HCT116 (cell line): Measurements from ENCODE around the gene DMBT1. TPM values are rescaled to one million over a fixed set of nuclear protein-coding genes. Genes with fewer than 3 reads are reported as not detected.

ENCODE experiments used
- ATAC-seq: fragments of 200-7000 bp; cut with Tn5 transposase; 2 replicates; pipeline ENCODE4 v1.9.1; 2020; ENCODE audit warnings: mild to moderate bottlenecking, moderate library complexity
- BruUV-seq: library from RNA; stranded (reverse); fragments of 400-500 nt; replicated peaks from 2 replicates; lab custom pipeline; 2021; lab: Mats Ljungman, UMichigan
- CTCF ChIA-PET: fragments of 300-600 bp; sonication (Branson Sonifier 250); formaldehyde crosslinking; loops from one replicate; lab custom pipeline; 2021; ENCODE audit warnings: antibody characterized with exemption; lab: Charles Lee
- POLR2A ChIA-PET: fragments of 300-600, 350-600 bp; sonication (Branson Sonifier 250); formaldehyde crosslinking; loops from one replicate; lab custom pipeline; 2021; ENCODE audit warnings: antibody characterized with exemption; lab: Charles Lee
- RAD21 ChIA-PET, 2 experiments: fragments of 300-600 bp; sonication (Branson Sonifier 250); formaldehyde crosslinking; loops; one replicate each; lab custom pipeline; 2023; ENCODE audit warnings: low total read pairs in 2 of 2; ENCODE audit not compliant: uncharacterized antibody in 2 of 2, unreplicated experiment in 2 of 2, low non-redundant PET in 1 of 2; lab: Charles Lee
- DNase-seq: peaks from one replicate; pipeline ENCODE4 v3.0.0-alpha.2; 2010; ENCODE audit warnings: low read depth, low spot score
- H2AFZ ChIP-seq: fragments of 200-600 bp; shearing (Covaris generic), sonication (generic); 2 replicates; pipeline ENCODE4 v1.6.1; 2017; ENCODE audit warnings: low read depth, mixed run types, mixed read lengths, antibody characterized with exemption, low read length; ENCODE audit not compliant: poor library complexity, severe bottlenecking
- H3K27ac ChIP-seq: 2 replicates; pipeline ENCODE4 v1.5.1; 2012; ENCODE audit warnings: low read depth, low read length
- H3K27me3 ChIP-seq: fragments of 200-600 bp; sonication (generic); 2 replicates; pipeline ENCODE4 v1.6.1; 2016; ENCODE audit warnings: mixed run types, low read length, mixed read lengths; ENCODE audit not compliant: insufficient read depth
- H3K36me3 ChIP-seq, 2 experiments: fragments of 200-500 bp in 1 of 2; fragments of 200-600 bp in 1 of 2; sonication (Bioruptor generic) in 1 of 2; sonication (generic) in 1 of 2; 2 replicates each; pipeline versions ENCODE4 v1.5.1 to v1.6.1; 2014 to 2016; ENCODE audit warnings: low read length in 2 of 2, inconsistent platforms in 1 of 2, mixed read lengths in 1 of 2, mixed run types in 1 of 2; ENCODE audit not compliant: insufficient read depth in 2 of 2, control insufficient read depth in 1 of 2
- H3K4me1 ChIP-seq, 2 experiments: fragments of 200-600 bp in 1 of 2; sonication (generic) in 1 of 2; 2 replicates each; pipeline versions ENCODE4 v1.5.1 to v1.6.1; 2012 to 2017; ENCODE audit warnings: low read length in 2 of 2, inconsistent platforms in 1 of 2, mild to moderate bottlenecking in 1 of 2, mixed read lengths in 1 of 2, mixed run types in 1 of 2, moderate library complexity in 1 of 2; ENCODE audit not compliant: insufficient read depth in 2 of 2, control insufficient read depth in 1 of 2
- H3K4me2 ChIP-seq: fragments of 200-600 bp; sonication (generic); 2 replicates; pipeline ENCODE4 v1.6.1; 2017; ENCODE audit warnings: mixed run types, low read length, mixed read lengths
- H3K4me3 ChIP-seq, 2 experiments: fragments of 200-600 bp in 1 of 2; sonication (generic) in 1 of 2; replicated peaks in 1 of 2; 2 replicates each; pipeline ENCODE4 v1.5.1; 2011 to 2016; ENCODE audit warnings: low read length in 2 of 2, control low read depth in 1 of 2, low read depth in 1 of 2, mild to moderate bottlenecking in 1 of 2, mixed read lengths in 1 of 2, mixed run types in 1 of 2
- H3K79me2 ChIP-seq: fragments of 200-600 bp; sonication (generic); 2 replicates; pipeline ENCODE4 v1.6.1; 2017; ENCODE audit warnings: mild to moderate bottlenecking, mixed run types, low read length, moderate library complexity, mixed read lengths; ENCODE audit not compliant: insufficient read depth
- H3K9ac ChIP-seq: fragments of 200-600 bp; sonication (generic); 2 replicates; pipeline ENCODE4 v1.6.1; 2016; ENCODE audit warnings: low read length, mixed read lengths
- H3K9me2 ChIP-seq: fragments of 200-600 bp; sonication (generic), shearing (Covaris generic); 2 replicates; pipeline ENCODE4 v1.6.1; 2017; ENCODE audit warnings: mixed run types, mild to moderate bottlenecking, moderate library complexity; ENCODE audit not compliant: insufficient read depth
- H3K9me3 ChIP-seq, 2 experiments: fragments of 200-500 bp in 1 of 2; fragments of 200-600 bp in 1 of 2; sonication (Bioruptor generic) in 1 of 2; sonication (generic) in 1 of 2; 2 replicates each; pipeline ENCODE4 v1.6.1; 2014 to 2017; ENCODE audit warnings: low read length in 2 of 2, mixed read lengths in 2 of 2, inconsistent platforms in 1 of 2, low read depth in 1 of 2, mild to moderate bottlenecking in 1 of 2, mixed run types in 1 of 2, moderate library complexity in 1 of 2; ENCODE audit not compliant: control insufficient read depth in 1 of 2, insufficient read depth in 1 of 2
- H4K20me1 ChIP-seq: fragments of 200-600 bp; sonication (generic), shearing (Covaris generic); 2 replicates; pipeline ENCODE4 v1.6.1; 2017; ENCODE audit warnings: mixed run types, mild to moderate bottlenecking, moderate library complexity; ENCODE audit not compliant: insufficient read depth
- EZH2 ChIP-seq: fragments of 200-600 bp; sonication (generic); IDR thresholded peaks from 2 replicates; pipeline ENCODE4 v1.6.1; 2017; ENCODE audit warnings: antibody characterized with exemption, mixed run types
- FOSL1 ChIP-seq: IDR thresholded peaks from 2 replicates; pipeline ENCODE4 v1.6.1; 2012; ENCODE audit warnings: low read depth
- POLR2A ChIP-seq: IDR thresholded peaks from 2 replicates; pipeline ENCODE4 v1.7.0; 2011; ENCODE audit warnings: borderline replicate concordance; ENCODE audit not compliant: insufficient read depth, insufficient read length; ENCODE audit errors: extremely low read depth
- RAD21 ChIP-seq: IDR thresholded peaks from 2 replicates; pipeline ENCODE4 v1.6.1; 2012; ENCODE audit warnings: low read depth, mild to moderate bottlenecking
- SP1 ChIP-seq: IDR thresholded peaks from 2 replicates; pipeline ENCODE4 v1.6.1; 2012; ENCODE audit warnings: low read depth
- ZBTB33 ChIP-seq: IDR thresholded peaks from 2 replicates; pipeline ENCODE4 v1.6.1; 2011; ENCODE audit warnings: mild to moderate bottlenecking, low read length, moderate library complexity; ENCODE audit not compliant: insufficient replicate concordance; ENCODE audit errors: extremely low read depth
- intact Hi-C: fragments of 100-400 bp; cut with micrococcal nuclease; formaldehyde crosslinking; loops from 2 replicates; pipeline ENCODE4 v1.10.0; 2022
- total RNA-seq: library from RNA; stranded (reverse); gene quantifications from one replicate; pipeline ENCODE4 v1.2.1, GENCODE V29; 2021; ENCODE audit not compliant: unreplicated experiment

Gene DMBT1
- total RNA-seq, 1 experiment from 2014 or later: 0.17 TPM

GRCh38 chr10:122532601-122533296 is 27.8 kb upstream of the DMBT1 start:
- intact Hi-C loops: no loop called here

More at GRCh38 chr10:122532601-122533296, 27.8 kb upstream of the DMBT1 start:
- Histone ChIP-seq H3K4me2 (no peak overlapping the region), H4K20me1 (no peaks in the 10 kb centered on the region), H3K4me3 (no peak overlapping the region), H3K79me2 (no peaks in the 10 kb centered on the region), H2AFZ (no peak overlapping the region), H3K4me1 (peaks cover 0 to 8% of the 10 kb centered on the region in 2 experiments; a peak in 1 of 4 replicates)
- ATAC-seq: no peak
- RAD21 ChIA-PET: no interaction called here
- TF ChIP-seq POLR2A (no peak), SP1 (no peak), EZH2 (no peak), ZBTB33 (no peak), RAD21 (no peak), FOSL1 (no peak)
- TF ChIP-seq, all 23 proteins: peak for 0
- no peak overlapping the region for H3K27ac ChIP-seq
- ChIA-PET POLR2A (no interaction called here), CTCF (interaction anchor here (1.0 kb wide), 1 partner anchor 33 kb away, joined by 6 read pairs; no protein-coding TSS in a partner anchor)
- H3K36me3 ChIP-seq: no peaks in the 10 kb centered on the region
- H3K9me2 ChIP-seq: no peaks in the 10 kb centered on the region
- no peaks in the 10 kb centered on the region for H3K9me3 ChIP-seq
- peaks cover 35% of the 10 kb centered on the region for H3K27me3 ChIP-seq
- no peak overlapping the region for H3K9ac ChIP-seq
- no TSS peak for BruUV-seq
- no peak for DNase-seq
